K562 (cell line): ENCODE results near the gene GIMAP6. TPM values are rescaled to one million over a fixed set of nuclear protein-coding genes. Genes with fewer than 3 reads are reported as not detected.
"Not testable (repeated sequence)": the region's sequence is repeated elsewhere in the genome, so short reads cannot be mapped to it uniquely, and the experiment has no call there.

Source experiments
- ATAC-seq: fragments of 200-7000 bp; cut with Tn5 transposase; 3 replicates; pipeline ENCODE4 v1.9.1; 2020; ENCODE audit warnings: moderate library complexity
- BruUV-seq: library from RNA; stranded (reverse); fragments of 400-500 nt; replicated peaks from 2 replicates; lab custom pipeline; 2021; lab: Mats Ljungman, UMichigan
- CTCF ChIA-PET: fragments of 300-600 bp; formaldehyde crosslinking; extraction: SDS; loops from one replicate; lab custom pipeline; 2021; ENCODE audit warnings: low intra/inter-chr PET ratio; lab: Yijun Ruan, JAX
- POLR2A ChIA-PET: fragments of 300-600, 350-650 bp; sonication (Branson Sonifier 250); formaldehyde crosslinking; extraction: SDS; loops from one replicate; lab custom pipeline; 2021; ENCODE audit warnings: antibody characterized with exemption, inconsistent platforms; lab: Yijun Ruan, JAX
- DNase-seq, 4 experiments: peaks; one replicate each; pipeline versions ENCODE4 v3.0.0 to v3.0.0-alpha.2; 2011 to 2018; ENCODE audit warnings: low spot score in 3 of 4, mixed read lengths in 3 of 4; ENCODE audit errors: extremely low read depth in 1 of 4
- FAIRE-seq: peaks from 2 replicates; lab custom pipeline; 2011; peaks lifted over from hg19 to GRCh38; lab: Jason Lieb, UNC
- H2AFZ ChIP-seq: 2 replicates; pipeline ENCODE4 v1.6.0; 2011; ENCODE audit warnings: low read depth, low read length, control low read depth, inconsistent platforms
- H3K27ac ChIP-seq: fragments of 200-600 bp; 3 replicates; pipeline ENCODE4 v1.8.0; 2011; ENCODE audit warnings: low read depth, mild to moderate bottlenecking, control low read depth, inconsistent platforms, low read length, moderate library complexity, mixed read lengths; ENCODE audit errors: extremely low read depth
- H3K27me3 ChIP-seq, 2 experiments: fragments of 300-600 bp in 1 of 2; 2 replicates in 1 of 2; 3 replicates in 1 of 2; pipeline versions ENCODE4 v1.6.0 to v1.8.0; 2011; ENCODE audit warnings: inconsistent platforms in 2 of 2, low read length in 2 of 2, mild to moderate bottlenecking in 1 of 2, mixed read lengths in 1 of 2, moderate library complexity in 1 of 2; ENCODE audit not compliant: control insufficient read depth in 2 of 2, insufficient read depth in 2 of 2
- H3K36me3 ChIP-seq: fragments of 300-600 bp; 3 replicates; pipeline ENCODE4 v1.8.0; 2011; ENCODE audit warnings: mild to moderate bottlenecking, low read length, inconsistent platforms; ENCODE audit not compliant: control insufficient read depth, insufficient read depth
- H3K4me1 ChIP-seq, 2 experiments: fragments of 200-600 bp in 1 of 2; replicated peaks in 1 of 2; 2 replicates in 1 of 2; 3 replicates in 1 of 2; pipeline versions ENCODE4 v1.5.1 to v1.8.0; 2011; ENCODE audit warnings: inconsistent platforms in 2 of 2, low read length in 2 of 2, mild to moderate bottlenecking in 1 of 2, mixed read lengths in 1 of 2, moderate library complexity in 1 of 2; ENCODE audit not compliant: control insufficient read depth in 2 of 2, insufficient read depth in 2 of 2
- H3K4me2 ChIP-seq: 2 replicates; pipeline ENCODE4 v1.6.1; 2011; ENCODE audit warnings: low read length, control low read depth, inconsistent platforms, mixed read lengths; ENCODE audit not compliant: insufficient read depth
- H3K4me3 ChIP-seq: fragments of 200-600 bp; sonication (generic), shearing (Covaris generic); 2 replicates; pipeline ENCODE4 v1.5.1; 2016; ENCODE audit warnings: control low read depth, inconsistent platforms
- H3K79me2 ChIP-seq: fragments of 200-600 bp; 3 replicates; pipeline ENCODE4 v1.8.0; 2011; ENCODE audit warnings: low read length, inconsistent platforms; ENCODE audit not compliant: control insufficient read depth, insufficient read depth
- H3K9ac ChIP-seq, 2 experiments: 2 replicates each; pipeline versions ENCODE4 v1.6.0 to v1.6.1; 2011; ENCODE audit warnings: low read depth in 2 of 2, low read length in 2 of 2, control low read depth in 1 of 2, inconsistent platforms in 1 of 2, mild to moderate bottlenecking in 1 of 2, mixed read lengths in 1 of 2; ENCODE audit not compliant: insufficient read depth in 1 of 2
- H3K9me1 ChIP-seq: one replicate; pipeline ENCODE4 v1.6.0; 2011; ENCODE audit warnings: inconsistent platforms, mild to moderate bottlenecking, low read length, moderate library complexity; ENCODE audit not compliant: control insufficient read depth, insufficient read depth
- H3K9me3 ChIP-seq: replicated peaks from 2 replicates; pipeline ENCODE4 v1.5.1; 2011; ENCODE audit warnings: low read depth, low read length, inconsistent platforms; ENCODE audit not compliant: control insufficient read depth, insufficient read depth
- H4K20me1 ChIP-seq: replicated peaks from 2 replicates; pipeline ENCODE4 v1.6.1; 2011; ENCODE audit warnings: low read length, inconsistent platforms, mixed read lengths; ENCODE audit not compliant: control insufficient read depth, insufficient read depth
- DDX20 ChIP-seq: fragments of 450-650 bp; IDR thresholded peaks from 2 replicates; pipeline ENCODE4 v1.6.1; 2016; ENCODE audit warnings: missing genetic modification characterization, low read depth, mild to moderate bottlenecking, missing compliant biosample characterization, moderate library complexity
- ERF ChIP-seq: fragments of 450-650 bp; formaldehyde crosslinking; IDR thresholded peaks from 2 replicates; pipeline ENCODE4 v1.4.0; 2020; ENCODE audit warnings: mild to moderate bottlenecking, mixed read lengths
- GATAD2A ChIP-seq: fragments of 450-650 bp; IDR thresholded peaks from 2 replicates; pipeline ENCODE4 v1.6.1; 2017
- HCFC1 ChIP-seq: IDR thresholded peaks from 2 replicates; pipeline ENCODE4 v1.6.1; 2012; ENCODE audit warnings: low read depth, low read length, improper control_type of control experiment
- KHSRP ChIP-seq: fragments of 450-650 bp; IDR thresholded peaks from 2 replicates; pipeline ENCODE4 v1.6.1; 2017
- L3MBTL2 ChIP-seq: fragments of 450-650 bp; IDR thresholded peaks from 2 replicates; pipeline ENCODE4 v1.6.1; 2016; ENCODE audit warnings: mild to moderate bottlenecking, moderate library complexity
- MAFF ChIP-seq: IDR thresholded peaks from 2 replicates; pipeline ENCODE4 v1.6.1; 2012; ENCODE audit warnings: low read length, improper control_type of control experiment
- MAFG ChIP-seq: fragments of 450-650 bp; conservative IDR thresholded peaks from 2 replicates; pipeline ENCODE4 v1.6.1; 2016; ENCODE audit warnings: missing genetic modification characterization, missing compliant biosample characterization
- MAFK ChIP-seq: IDR thresholded peaks from 2 replicates; pipeline ENCODE4 v1.6.1; 2011; ENCODE audit warnings: low read length, improper control_type of control experiment
- MXI1 ChIP-seq: IDR thresholded peaks from 2 replicates; pipeline ENCODE4 v1.6.1; 2011; ENCODE audit warnings: low read depth, mild to moderate bottlenecking, improper control_type of control experiment, low read length
- POLR3A ChIP-seq: IDR thresholded peaks from 2 replicates; pipeline ENCODE4 v1.6.1; 2011; ENCODE audit warnings: borderline replicate concordance, mild to moderate bottlenecking, moderate library complexity; ENCODE audit not compliant: insufficient read length, insufficient read depth; ENCODE audit errors: extremely low read depth
- RNF2 ChIP-seq: sonication (generic); IDR thresholded peaks from 2 replicates; pipeline ENCODE4 v1.6.1; 2016
- TARDBP ChIP-seq: fragments of 450-650 bp; IDR thresholded peaks from 2 replicates; pipeline ENCODE4 v1.6.1; 2016
- U2AF1 ChIP-seq: fragments of 200-400 bp; formaldehyde crosslinking; optimal IDR thresholded peaks from 2 replicates; pipeline ENCODE3; 2017; ENCODE audit warnings: mild to moderate bottlenecking, low read depth, low read length, moderate library complexity
- ZNF316 ChIP-seq: fragments of 450-650 bp; IDR thresholded peaks from 2 replicates; pipeline ENCODE4 v1.6.1; 2016
- WGBS: fragments of 100-300 bp; shearing (Covaris generic); methylation state at CpG from one replicate; pipeline ENCODE4 v1.1.6; 2016; ENCODE audit warnings: low coverage, mixed read lengths; ENCODE audit not compliant: insufficient coverage; ENCODE audit errors: missing lambda C conversion rate; 5-methylcytosine and 5-hydroxymethylcytosine counted together
- in situ Hi-C: fragments of 300-500 bp; cut with MboI; formaldehyde crosslinking; loops from 4 replicates; pipeline ENCODE4 v1.15.0; 2018; ENCODE audit warnings: inconsistent platforms, mixed read lengths
- intact Hi-C: fragments of 100-400 bp; cut with micrococcal nuclease; formaldehyde crosslinking; loops from 2 replicates; pipeline ENCODE4 v1.14.2; 2022
- polyA plus RNA-seq, 8 experiments: library from polyadenylated mRNA; depleted of rRNA in 4 of 8; stranded (reverse) in 5 of 8; unstranded in 3 of 8; fragments of >200 nt; fragmentation: Nextera tagmentation in 2 of 8; fragmentation: Illumina TruSeq in 1 of 8; extraction: Ambion mirVana in 2 of 8; extraction: Trizol in 1 of 8; gene quantifications; 2 replicates each; pipeline versions ENCODE4 v1.2.1 to v1.2.3, GENCODE V29; 2011 to 2014; ENCODE audit warnings: inconsistent platforms in 1 of 8, missing spikeins in 1 of 8
- total RNA-seq, 7 experiments: library from RNA; depleted of rRNA in 6 of 7; stranded (reverse); fragments of >200 nt in 6 of 7; fragmentation: Illumina TruSeq in 2 of 7; extraction: Trizol in 2 of 7; gene quantifications; 2 replicates each; pipeline versions ENCODE4 v1.2.1 to v1.2.3, GENCODE V29; 2011 to 2021; ENCODE audit warnings: low replicate concordance in 1 of 7
- TF ChIP-seq, protein P1 (sequence below), 2 experiments: fragments of 450-650 bp in 1 of 2; sonication (generic) in 1 of 2; formaldehyde crosslinking; conservative IDR thresholded peaks; 2 replicates each; pipeline versions ENCODE4 v1.4.0 to v1.8.1; 2020 to 2022; ENCODE audit warnings: mild to moderate bottlenecking in 1 of 2, missing genetic modification reagents in 1 of 2

GIMAP6 gene
- total and polyA plus RNA-seq, 9 of the 15 experiments (the other 6 are each of a cell fraction or from before 2014, with no cell fraction given) = 0.04 to 0.45 (median 0.18) TPM

DNA sequence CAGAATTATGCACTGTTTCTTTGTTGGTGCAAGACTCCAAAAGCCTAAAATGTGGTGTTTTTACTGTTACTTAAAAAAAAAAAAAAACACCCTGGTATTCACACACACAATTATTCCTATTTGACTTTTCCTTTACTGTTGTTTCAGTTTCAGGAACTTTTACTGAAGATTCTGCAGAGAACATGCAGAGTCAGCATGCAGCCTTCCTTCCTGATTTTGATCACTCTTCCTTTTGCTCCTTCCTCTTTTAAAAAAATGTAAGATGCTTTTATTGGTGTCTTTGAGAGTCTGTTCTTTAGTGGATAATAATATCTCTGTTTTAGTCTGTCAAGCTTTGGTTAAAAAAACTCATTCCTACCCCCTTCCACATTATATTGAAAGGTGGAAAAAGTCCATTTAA is 44.1 kb upstream of the GIMAP6 start:
- H3K27ac ChIP-seq, H3K4me2 ChIP-seq, intact Hi-C loops, H4K20me1 ChIP-seq, CTCF ChIA-PET, H3K27me3 ChIP-seq, FAIRE-seq, H3K4me3 ChIP-seq: not testable (repeated sequence)
- TF ChIP-seq MAFG (tag) (peak; percentile 30; the same call in 1 of the 2 replicates), MAFK (peak; percentile 46), MAFF (peak; percentile 14; the same call in 1 of the 2 replicates), ZNF316 (peak; percentile 51)
- TF ChIP-seq, all 486 proteins: peak for 4; not testable (repeated sequence) for 482
- H3K9me3 ChIP-seq, H3K4me1 ChIP-seq, BruUV-seq, DNase-seq, ATAC-seq, H3K36me3 ChIP-seq, POLR2A ChIA-PET, in situ Hi-C loops, H3K9ac ChIP-seq, H3K79me2 ChIP-seq, H2AFZ ChIP-seq, H3K9me1 ChIP-seq: not testable (repeated sequence)

GRCh38 chr7:150675714-150676113 is 43.5 kb upstream of the GIMAP6 start:
- H3K4me1 ChIP-seq = no peaks in the 10 kb centered on the region
- WGBS = 0% methylated on average over 2 of the region's 2 CpGs
- in situ Hi-C loops = no loop called here
- no peaks in the 10 kb centered on the region for H3K9me3 ChIP-seq
- no peak for ATAC-seq
- intact Hi-C loops = no loop called here
- TF ChIP-seq, protein P1, sequence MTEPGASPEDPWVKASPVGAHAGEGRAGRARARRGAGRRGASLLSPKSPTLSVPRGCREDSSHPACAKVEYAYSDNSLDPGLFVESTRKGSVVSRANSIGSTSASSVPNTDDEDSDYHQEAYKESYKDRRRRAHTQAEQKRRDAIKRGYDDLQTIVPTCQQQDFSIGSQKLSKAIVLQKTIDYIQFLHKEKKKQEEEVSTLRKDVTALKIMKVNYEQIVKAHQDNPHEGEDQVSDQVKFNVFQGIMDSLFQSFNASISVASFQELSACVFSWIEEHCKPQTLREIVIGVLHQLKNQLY (CRISPR knock-in tag; conservative IDR thresholded peaks at IDR 0.05) = no peak
- TF ChIP-seq HCFC1 (no peak), GATAD2A (no peak), ERF (CRISPR knock-in tag) (no peak), KHSRP (no peak), U2AF1 (no peak), DDX20 (no peak), RNF2 (no peak), MXI1 (no peak), TARDBP (no peak), L3MBTL2 (no peak), POLR3A (no peak)
- no peak for DNase-seq
- H3K79me2 ChIP-seq = no peaks in the 10 kb centered on the region
- no peaks in the 10 kb centered on the region for H3K36me3 ChIP-seq
- H3K4me2 ChIP-seq = no peak overlapping the region
- H3K27me3 ChIP-seq = no peaks in the 10 kb centered on the region; a peak in 1 of 5 replicates
- H3K9ac ChIP-seq = no peak overlapping the region
- FAIRE-seq = no peak
- H3K4me3 ChIP-seq = no peak overlapping the region
- no peaks in the 10 kb centered on the region for H3K9me1 ChIP-seq
- no TSS peak for BruUV-seq
- H4K20me1 ChIP-seq = no peaks in the 10 kb centered on the region
- no peak overlapping the region for H3K27ac ChIP-seq
- ChIA-PET POLR2A (no interaction called here), CTCF (no interaction called here)
- H2AFZ ChIP-seq = no peak overlapping the region
